H9 (cell line): ENCODE data around the gene MFSD6. TPM values are rescaled to one million over a fixed set of nuclear protein-coding genes. Genes with fewer than 3 reads are reported as not detected.

ENCODE experiments used
- DNase-seq: peaks from one replicate; pipeline ENCODE4 v3.0.0-alpha.2; 2017
- H2AFZ ChIP-seq: one replicate; pipeline ENCODE4 v1.6.1; 2013; ENCODE audit warnings: mild to moderate bottlenecking, low read length, control low read depth, moderate library complexity
- H2AK5ac ChIP-seq: 2 replicates; pipeline ENCODE4 v1.6.1; 2013; ENCODE audit warnings: low read length, control low read depth, mixed read lengths; ENCODE audit not compliant: insufficient read length
- H2BK120ac ChIP-seq: one replicate; pipeline ENCODE4 v1.6.1; 2013; ENCODE audit warnings: low read depth, mild to moderate bottlenecking, low read length, control low read depth, inconsistent platforms; ENCODE audit not compliant: poor library complexity, severe bottlenecking
- H2BK12ac ChIP-seq: 2 replicates; pipeline ENCODE4 v1.6.1; 2013; ENCODE audit warnings: low read length, control low read depth, mixed read lengths, low read depth; ENCODE audit not compliant: insufficient read length
- H2BK15ac ChIP-seq: 2 replicates; pipeline ENCODE4 v1.6.1; 2013; ENCODE audit warnings: low read depth, low read length, control low read depth
- H2BK20ac ChIP-seq: one replicate; pipeline ENCODE4 v1.6.1; 2013; ENCODE audit warnings: low read depth, mild to moderate bottlenecking, low read length, control low read depth, inconsistent platforms; ENCODE audit not compliant: poor library complexity, severe bottlenecking
- H2BK5ac ChIP-seq: 2 replicates; pipeline ENCODE4 v1.6.1; 2013; ENCODE audit warnings: low read length, control low read depth, mixed read lengths; ENCODE audit not compliant: insufficient read length
- H3K14ac ChIP-seq: 2 replicates; pipeline ENCODE4 v1.6.1; 2013; ENCODE audit warnings: low read length, control low read depth; ENCODE audit not compliant: insufficient read depth
- H3K18ac ChIP-seq: 2 replicates; pipeline ENCODE4 v1.6.1; 2013; ENCODE audit warnings: low read depth, mild to moderate bottlenecking, mixed read lengths, low read length, control low read depth; ENCODE audit not compliant: insufficient read length
- H3K23ac ChIP-seq: 2 replicates; pipeline ENCODE4 v1.6.1; 2013; ENCODE audit warnings: low read length, control low read depth, mixed read lengths, low read depth; ENCODE audit not compliant: insufficient read length
- H3K23me2 ChIP-seq: 2 replicates; pipeline ENCODE4 v1.6.1; 2013; ENCODE audit warnings: low read depth, mild to moderate bottlenecking, mixed read lengths, low read length, control low read depth; ENCODE audit not compliant: insufficient read length, poor library complexity, severe bottlenecking
- H3K27ac ChIP-seq: 2 replicates; pipeline ENCODE4 v1.5.1; 2013; ENCODE audit warnings: low read length, control low read depth, mixed read lengths, low read depth; ENCODE audit not compliant: insufficient read length
- H3K27me3 ChIP-seq: 2 replicates; pipeline ENCODE4 v1.6.1; 2013; ENCODE audit warnings: low read length, control low read depth, inconsistent platforms; ENCODE audit not compliant: insufficient read depth
- H3K4ac ChIP-seq: 2 replicates; pipeline ENCODE4 v1.6.1; 2013; ENCODE audit warnings: low read depth, mild to moderate bottlenecking, control low read depth, inconsistent platforms, low read length, moderate library complexity
- H3K4me1 ChIP-seq: 2 replicates; pipeline ENCODE4 v1.6.1; 2013; ENCODE audit warnings: low read length, control low read depth, inconsistent platforms; ENCODE audit not compliant: insufficient read depth
- H3K4me2 ChIP-seq: 2 replicates; pipeline ENCODE4 v1.6.1; 2013; ENCODE audit warnings: low read length, control low read depth, mixed read lengths; ENCODE audit not compliant: insufficient read length, insufficient read depth
- H3K56ac ChIP-seq: 2 replicates; pipeline ENCODE4 v1.6.1; 2013; ENCODE audit warnings: low read depth, mild to moderate bottlenecking, mixed read lengths, low read length, control low read depth; ENCODE audit not compliant: insufficient read length
- H3K79me1 ChIP-seq: 2 replicates; pipeline ENCODE4 v1.6.1; 2013; ENCODE audit warnings: low read depth, mild to moderate bottlenecking, moderate library complexity, low read length, control low read depth, inconsistent platforms; ENCODE audit not compliant: insufficient read depth, poor library complexity, severe bottlenecking
- H3K79me2 ChIP-seq: 2 replicates; pipeline ENCODE4 v1.6.1; 2013; ENCODE audit warnings: low read length, control low read depth, inconsistent platforms; ENCODE audit not compliant: insufficient read depth
- H3K9ac ChIP-seq: 2 replicates; pipeline ENCODE4 v1.6.1; 2013; ENCODE audit warnings: low read length, control low read depth, mixed read lengths; ENCODE audit not compliant: insufficient read length; ENCODE audit errors: extremely low read depth
- H3K9me3 ChIP-seq: one replicate; pipeline ENCODE4 v1.6.1; 2013; ENCODE audit warnings: low read depth, low read length, inconsistent platforms; ENCODE audit not compliant: control insufficient read depth
- H3T11ph ChIP-seq: one replicate; pipeline ENCODE4 v1.6.1; 2013; ENCODE audit warnings: mild to moderate bottlenecking, low read length, control low read depth, inconsistent platforms
- H4K20me1 ChIP-seq: one replicate; pipeline ENCODE4 v1.6.1; 2013; ENCODE audit not compliant: control insufficient read depth, insufficient read length, insufficient read depth
- H4K5ac ChIP-seq: 2 replicates; pipeline ENCODE4 v1.6.1; 2013; ENCODE audit warnings: low read depth, mild to moderate bottlenecking, mixed read lengths, low read length, control low read depth; ENCODE audit not compliant: insufficient read length
- H4K8ac ChIP-seq: replicated peaks from 2 replicates; pipeline ENCODE4 v1.6.1; 2013; ENCODE audit warnings: low read length, control low read depth, mixed read lengths, low read depth; ENCODE audit not compliant: insufficient read length
- H4K91ac ChIP-seq: 2 replicates; pipeline ENCODE4 v1.6.1; 2013; ENCODE audit warnings: low read depth, mild to moderate bottlenecking, moderate library complexity, mixed read lengths, low read length, control low read depth; ENCODE audit not compliant: insufficient read length
- H3K27ac Mint-ChIP-seq, 3 experiments: 2 replicates in 2 of 3; 3 replicates in 1 of 3; pipeline ENCODE4 v1.8.0; 2020 to 2021; ENCODE audit warnings: mixed read lengths in 3 of 3, mild to moderate bottlenecking in 1 of 3, moderate library complexity in 1 of 3
- H3K27me3 Mint-ChIP-seq: 2 replicates; pipeline ENCODE4 v1.8.0; 2021; ENCODE audit warnings: low read depth, mild to moderate bottlenecking, moderate library complexity, mixed read lengths
- H3K36me3 Mint-ChIP-seq, 3 experiments: 2 replicates in 2 of 3; 3 replicates in 1 of 3; pipeline ENCODE4 v1.8.0; 2020 to 2021; ENCODE audit warnings: low read depth in 3 of 3, mixed read lengths in 3 of 3; ENCODE audit not compliant: insufficient read depth in 1 of 3
- H3K4me1 Mint-ChIP-seq, 2 experiments: 2 replicates each; pipeline ENCODE4 v1.8.0; 2020; ENCODE audit warnings: mixed read lengths in 2 of 2
- H3K4me3 Mint-ChIP-seq, 2 experiments: 2 replicates in 1 of 2; 3 replicates in 1 of 2; pipeline ENCODE4 v1.8.0; 2020 to 2021; ENCODE audit warnings: mild to moderate bottlenecking in 2 of 2, mixed read lengths in 2 of 2, moderate library complexity in 1 of 2
- H3K9me3 Mint-ChIP-seq, 2 experiments: 2 replicates in 1 of 2; 3 replicates in 1 of 2; pipeline ENCODE4 v1.8.0; 2020; ENCODE audit warnings: mild to moderate bottlenecking in 2 of 2, mixed read lengths in 2 of 2, moderate library complexity in 1 of 2
- WGBS: extraction: QIAGEN DNeasy Blood & Tissue Kit; methylation state at CpG from one replicate; pipeline ENCODE4 v1.1.7; 2013; ENCODE audit warnings: missing lambda C conversion rate, low lambda C conversion rate, mixed read lengths; ENCODE audit not compliant: insufficient read length; ENCODE audit errors: extremely low coverage; 5-methylcytosine and 5-hydroxymethylcytosine counted together
- total RNA-seq: library from RNA; stranded (reverse); gene quantifications from 2 replicates; pipeline ENCODE4 v1.2.1, GENCODE V29; 2021
- TF ChIP-seq, protein P1 (sequence below): fragments of 200-600 bp; sonication (generic); conservative IDR thresholded peaks from 3 replicates; pipeline ENCODE4 v1.8.0; 2021; ENCODE audit warnings: antibody characterized with exemption, mild to moderate bottlenecking

Gene MFSD6
- total RNA-seq, 1 experiment from 2014 or later = 4.0 TPM

- no peak overlapping the region for H2BK12ac ChIP-seq
- H3T11ph ChIP-seq = no peak overlapping the region
- no peak overlapping the region for H3K14ac ChIP-seq
- H2AFZ ChIP-seq = no peak overlapping the region
- WGBS = no CpG with 5 or more reads among the region's 3 CpGs
- H3K9me3 Mint-ChIP-seq = no peaks in the 10 kb centered on the region
- H3K27me3 ChIP-seq = no peaks in the 10 kb centered on the region
- no peak overlapping the region for H3K9ac ChIP-seq
- TF ChIP-seq, protein P1, sequence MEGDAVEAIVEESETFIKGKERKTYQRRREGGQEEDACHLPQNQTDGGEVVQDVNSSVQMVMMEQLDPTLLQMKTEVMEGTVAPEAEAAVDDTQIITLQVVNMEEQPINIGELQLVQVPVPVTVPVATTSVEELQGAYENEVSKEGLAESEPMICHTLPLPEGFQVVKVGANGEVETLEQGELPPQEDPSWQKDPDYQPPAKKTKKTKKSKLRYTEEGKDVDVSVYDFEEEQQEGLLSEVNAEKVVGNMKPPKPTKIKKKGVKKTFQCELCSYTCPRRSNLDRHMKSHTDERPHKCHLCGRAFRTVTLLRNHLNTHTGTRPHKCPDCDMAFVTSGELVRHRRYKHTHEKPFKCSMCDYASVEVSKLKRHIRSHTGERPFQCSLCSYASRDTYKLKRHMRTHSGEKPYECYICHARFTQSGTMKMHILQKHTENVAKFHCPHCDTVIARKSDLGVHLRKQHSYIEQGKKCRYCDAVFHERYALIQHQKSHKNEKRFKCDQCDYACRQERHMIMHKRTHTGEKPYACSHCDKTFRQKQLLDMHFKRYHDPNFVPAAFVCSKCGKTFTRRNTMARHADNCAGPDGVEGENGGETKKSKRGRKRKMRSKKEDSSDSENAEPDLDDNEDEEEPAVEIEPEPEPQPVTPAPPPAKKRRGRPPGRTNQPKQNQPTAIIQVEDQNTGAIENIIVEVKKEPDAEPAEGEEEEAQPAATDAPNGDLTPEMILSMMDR = no peak
- H3K23ac ChIP-seq = no peak overlapping the region
- H4K91ac ChIP-seq = no peak overlapping the region
- H4K20me1 ChIP-seq = no peaks in the 10 kb centered on the region
- no peak overlapping the region for H2BK20ac ChIP-seq
- no peak overlapping the region for H3K4me3 Mint-ChIP-seq
- no peak overlapping the region for H2AK5ac ChIP-seq
- H3K27ac ChIP-seq = no peak overlapping the region
- H3K79me1 ChIP-seq = no peaks in the 10 kb centered on the region
- H3K27ac Mint-ChIP-seq = peak overlapping the region in 1 of 3 experiments; percentile 27; a peak in 1 of 7 replicates
- no peaks in the 10 kb centered on the region for H3K9me3 ChIP-seq
- H2BK15ac ChIP-seq = no peak overlapping the region
- no peaks in the 10 kb centered on the region; the same call in 1 of the 2 replicates for H3K4me1 ChIP-seq
- no peak for DNase-seq
- no peak overlapping the region for H3K18ac ChIP-seq
- no peak overlapping the region for H4K8ac ChIP-seq
- no peaks in the 10 kb centered on the region; a peak in 1 of 7 replicates for H3K36me3 Mint-ChIP-seq
- H3K23me2 ChIP-seq = peaks cover 5% of the 10 kb centered on the region
- H3K4ac ChIP-seq = no peak overlapping the region
- no peak overlapping the region for H4K5ac ChIP-seq
- H3K27me3 Mint-ChIP-seq = no peaks in the 10 kb centered on the region
- no peak overlapping the region for H3K4me2 ChIP-seq
- no peak overlapping the region for H2BK5ac ChIP-seq
- no peak overlapping the region for H3K56ac ChIP-seq
- H3K79me2 ChIP-seq = no peaks in the 10 kb centered on the region
- peaks cover 21 to 25% of the 10 kb centered on the region in 2 experiments for H3K4me1 Mint-ChIP-seq
- no peak overlapping the region for H2BK120ac ChIP-seq
These were observed 121.5 kb downstream of the MFSD6 start for GRCh38 chr2:190529486-190530247.
